ENCODE data around the gene GLP2R.

Gene GLP2R

GRCh38 chr17:9937241-9937761 lies 111.6 kb downstream of the GLP2R start:
- TF ChIP-seq, protein P1, sequence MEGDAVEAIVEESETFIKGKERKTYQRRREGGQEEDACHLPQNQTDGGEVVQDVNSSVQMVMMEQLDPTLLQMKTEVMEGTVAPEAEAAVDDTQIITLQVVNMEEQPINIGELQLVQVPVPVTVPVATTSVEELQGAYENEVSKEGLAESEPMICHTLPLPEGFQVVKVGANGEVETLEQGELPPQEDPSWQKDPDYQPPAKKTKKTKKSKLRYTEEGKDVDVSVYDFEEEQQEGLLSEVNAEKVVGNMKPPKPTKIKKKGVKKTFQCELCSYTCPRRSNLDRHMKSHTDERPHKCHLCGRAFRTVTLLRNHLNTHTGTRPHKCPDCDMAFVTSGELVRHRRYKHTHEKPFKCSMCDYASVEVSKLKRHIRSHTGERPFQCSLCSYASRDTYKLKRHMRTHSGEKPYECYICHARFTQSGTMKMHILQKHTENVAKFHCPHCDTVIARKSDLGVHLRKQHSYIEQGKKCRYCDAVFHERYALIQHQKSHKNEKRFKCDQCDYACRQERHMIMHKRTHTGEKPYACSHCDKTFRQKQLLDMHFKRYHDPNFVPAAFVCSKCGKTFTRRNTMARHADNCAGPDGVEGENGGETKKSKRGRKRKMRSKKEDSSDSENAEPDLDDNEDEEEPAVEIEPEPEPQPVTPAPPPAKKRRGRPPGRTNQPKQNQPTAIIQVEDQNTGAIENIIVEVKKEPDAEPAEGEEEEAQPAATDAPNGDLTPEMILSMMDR (IDR thresholded peaks at IDR 0.05), result no peak

DNA sequence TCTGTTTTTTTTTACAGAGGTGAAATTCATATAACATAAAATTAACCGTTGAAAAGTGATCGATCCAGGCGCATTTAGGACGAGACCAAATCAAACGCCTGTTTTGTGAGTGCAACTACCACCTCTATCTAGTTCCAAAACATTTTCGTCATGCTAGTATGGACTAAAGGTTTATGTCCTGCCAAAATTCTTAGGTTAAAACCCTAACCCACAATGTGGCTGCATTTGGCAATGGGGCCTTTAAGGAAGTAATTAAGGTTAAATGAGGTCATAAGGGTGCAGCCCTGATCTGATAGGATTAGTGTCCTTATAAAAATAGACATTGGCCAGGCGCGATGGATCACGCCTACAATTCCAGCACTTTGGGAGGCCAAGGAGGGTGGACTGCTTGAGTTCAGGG lies 112.2 kb downstream of the GLP2R start:
- TF ChIP-seq, protein P1 (IDR thresholded peaks at IDR 0.05), result no peak

- TF ChIP-seq, protein P1 (IDR thresholded peaks at IDR 0.05), result no peak
These were observed 113.0 kb downstream of the GLP2R start for GRCh38 chr17:9938764-9939163.

GRCh38 chr17:9940841-9941240 lies 115.1 kb downstream of the GLP2R start:
- TF ChIP-seq, protein P1 (IDR thresholded peaks at IDR 0.05), result no peak

GRCh38 chr17:9941305-9941704 lies 115.6 kb downstream of the GLP2R start:
- TF ChIP-seq, protein P1 (IDR thresholded peaks at IDR 0.05), result no peak
